ENCODE data around the gene GGA1. TPM values are rescaled to one million over a fixed set of nuclear protein-coding genes. Genes with fewer than 3 reads are reported as not detected.

The GGA1 gene
- polyA plus RNA-seq, 1 experiment: 26.1 TPM

- no peaks in the 10 kb centered on the region for H3K27me3 ChIP-seq (ENCODE audit: control insufficient read depth, insufficient read depth, low read length)
- no peak for TF ChIP-seq CTCF (IDR thresholded peaks at IDR 0.05; ENCODE audit: low read depth, low read length)
- peak overlapping the region; percentile 31 for H3K27ac ChIP-seq (ENCODE audit: low read depth, low read length)
- peak overlapping the region; percentile 88 for H3K4me3 ChIP-seq (ENCODE audit: low read depth, low read length)
- POLR2A ChIA-PET: interaction anchor here (0.6 to 1.3 kb wide), 4 partner anchors 17 to 180 kb away, joined by 3 to 5 read pairs (median 3); partner anchors contain the start of genes NOL12 and PDXP
- no peaks in the 10 kb centered on the region for H3K9me3 ChIP-seq (ENCODE audit: control insufficient read depth, insufficient read depth, low read length)
- CTCF ChIA-PET: interaction anchor here (0.6 to 1.1 kb wide), 4 partner anchors 16 to 152 kb away, joined by 3 read pairs; partner anchors contain the start of gene NOL12
- DNase-seq (ENCODE audit: low read depth, low spot score): no peak
These were observed 31.3 kb downstream of the GGA1 start for GRCh38 chr22:37639771-37640590.

- no peak for DNase-seq (ENCODE audit: low read depth, low spot score)
- ChIA-PET POLR2A (interaction anchor here (0.6 to 2.8 kb wide), 4 partner anchors 17 to 179 kb away, joined by 3 to 31 read pairs (median 4); partner anchors contain the start of genes LGALS1 and PDXP), CTCF (interaction anchor here (0.9 to 4.1 kb wide), 4 partner anchors 17 to 42 kb away, joined by 3 to 101 read pairs (median 28); partner anchors contain the start of genes NOL12 and PDXP)
- Histone ChIP-seq H3K27me3 (ENCODE audit: control insufficient read depth, insufficient read depth, low read length) (no peaks in the 10 kb centered on the region), H3K27ac (ENCODE audit: low read depth, low read length) (peak overlapping the region; percentile 31), H3K9me3 (ENCODE audit: control insufficient read depth, insufficient read depth, low read length) (no peaks in the 10 kb centered on the region), H3K4me3 (ENCODE audit: low read depth, low read length) (peak overlapping the region; percentile 88)
- TF ChIP-seq CTCF (IDR thresholded peaks at IDR 0.05; ENCODE audit: low read depth, low read length): no peak
These were observed 32.2 kb downstream of the GGA1 start for GRCh38 chr22:37640591-37641560.

- TF ChIP-seq CTCF (IDR thresholded peaks at IDR 0.05; ENCODE audit: low read depth, low read length): no peak
- ChIA-PET CTCF (interaction anchor here (0.9 to 4.1 kb wide), 6 partner anchors 11 to 84 kb away, joined by 3 to 101 read pairs (median 16); partner anchors contain the start of genes NOL12 and PDXP), POLR2A (interaction anchor here (2.8 kb wide), 1 partner anchor 34 kb away, joined by 31 read pairs; the partner anchor contains the start of gene LGALS1)
- DNase-seq (ENCODE audit: low read depth, low spot score): no peak
- Histone ChIP-seq H3K27me3 (ENCODE audit: control insufficient read depth, insufficient read depth, low read length) (no peaks in the 10 kb centered on the region), H3K27ac (ENCODE audit: low read depth, low read length) (peak overlapping the region; percentile 11), H3K9me3 (ENCODE audit: control insufficient read depth, insufficient read depth, low read length) (no peaks in the 10 kb centered on the region), H3K4me3 (ENCODE audit: low read depth, low read length) (no peak overlapping the region)
These were observed 32.9 kb downstream of the GGA1 start for GRCh38 chr22:37641561-37641949.

- no peaks in the 10 kb centered on the region for H3K27me3 ChIP-seq (ENCODE audit: control insufficient read depth, insufficient read depth, low read length)
- H3K9me3 ChIP-seq (ENCODE audit: control insufficient read depth, insufficient read depth, low read length): no peaks in the 10 kb centered on the region
- ChIA-PET POLR2A (interaction anchor here (0.6 to 2.8 kb wide), 10 partner anchors 8 to 161 kb away, joined by 3 to 31 read pairs (median 6); partner anchors contain the start of genes LGALS1, NOL12 and PDXP), CTCF (interaction anchor here (0.5 to 4.1 kb wide), 50 partner anchors 9 to 342 kb away, joined by 3 to 101 read pairs (median 6); partner anchors contain the start of genes GGA1, LGALS1, NOL12 and PDXP)
- no peak overlapping the region for H3K4me3 ChIP-seq (ENCODE audit: low read depth, low read length)
- DNase-seq (ENCODE audit: low read depth, low spot score): peak; percentile 11
- peak; percentile 96 for TF ChIP-seq CTCF (IDR thresholded peaks at IDR 0.05; ENCODE audit: low read depth, low read length)
- no peak overlapping the region for H3K27ac ChIP-seq (ENCODE audit: low read depth, low read length)
These were observed 34.7 kb downstream of the GGA1 start for GRCh38 chr22:37643225-37643847.
